ENCODE measurements around the gene CALR.
A peak's percentile ranks its signal among the peaks of the same experiment; 100 is the strongest.
"Not testable (repeated sequence)": the region's sequence is repeated elsewhere in the genome, so short reads cannot be mapped to it uniquely, and the experiment has no call there.

Gene CALR

GRCh38 chr19:12953799-12954611, 15.6 kb downstream of the CALR start:
- DNase-seq, result peak; percentile 97

GRCh38 chr19:12954612-12954962, 16.2 kb downstream of the CALR start:
- no peak for DNase-seq

DNA sequence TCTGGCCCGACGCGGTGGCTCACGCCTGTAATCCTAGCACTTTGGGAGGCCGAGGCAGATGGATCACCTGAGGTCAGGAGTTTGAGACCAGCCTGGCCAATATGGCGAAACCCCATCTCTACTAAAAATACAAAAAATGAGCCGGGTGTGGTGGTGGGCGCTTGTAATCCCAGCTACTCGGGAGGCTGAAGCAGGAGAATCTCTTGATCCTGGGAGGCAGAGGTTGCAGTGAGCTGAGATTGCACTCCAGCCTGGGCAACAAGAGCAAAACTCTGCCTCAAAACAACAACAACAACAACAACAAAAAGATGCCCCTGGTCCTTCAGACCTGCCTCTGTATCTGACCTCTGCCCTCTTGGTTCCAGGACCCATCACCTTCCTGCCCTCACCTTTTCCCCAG, 17.2 kb downstream of the CALR start:
- not testable (repeated sequence) for DNase-seq

DNA sequence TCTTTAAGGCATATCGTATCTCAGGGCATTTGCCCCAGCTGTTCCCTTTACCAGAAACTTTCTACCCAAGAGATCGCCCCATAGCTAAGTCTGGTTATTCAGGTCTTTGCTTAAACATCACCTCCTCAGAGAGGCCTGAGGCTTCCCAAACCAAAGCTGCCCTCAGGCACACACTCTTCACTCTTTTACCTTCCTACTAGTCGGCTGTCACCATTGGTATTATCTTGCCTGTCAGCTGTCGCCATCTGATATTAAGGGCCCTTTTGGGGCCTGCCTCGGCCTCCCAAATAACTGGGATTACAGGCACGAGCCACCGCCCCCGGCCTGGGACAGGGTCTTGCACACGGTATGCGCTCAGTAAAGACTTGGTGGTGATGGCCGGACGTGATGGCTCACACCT, 17.6 kb downstream of the CALR start:
- no peak for DNase-seq

GRCh38 chr19:12956446-12957388, 18.3 kb downstream of the CALR start, which contains the start of gene GADD45GIP1:
Gene GADD45GIP1, minus strand, starts transcription at chr19:12957223. Its CDS starts 11 bp downstream, at chr19:12957212.
- DNase-seq, result peak; percentile 92

- DNase-seq, result not testable (repeated sequence)
These were observed 19.1 kb downstream of the CALR start for GRCh38 chr19:12957389-12957952.

DNA sequence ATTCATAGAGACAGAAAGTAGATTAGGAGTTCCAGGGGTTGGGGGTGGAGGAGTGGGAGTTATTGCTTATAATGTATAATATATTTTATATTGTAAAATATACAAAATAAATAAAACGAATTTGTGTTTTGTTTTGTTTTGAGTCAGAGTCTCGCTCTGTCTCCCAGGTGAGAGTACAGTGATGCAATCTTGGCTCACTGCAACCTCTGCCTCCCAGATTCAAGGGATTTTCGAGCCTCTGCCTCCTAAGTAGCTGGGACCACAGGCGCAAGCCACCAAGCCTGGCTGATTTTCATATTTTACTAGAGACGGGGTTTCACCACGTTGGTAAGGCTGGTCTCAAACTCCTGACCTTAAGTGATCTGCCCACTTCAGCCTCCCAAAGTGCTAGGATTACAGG, 21.1 kb downstream of the CALR start:
- DNase-seq, result no peak

- peak; percentile 93 for DNase-seq
These were observed 26.8 kb downstream of the CALR start for GRCh38 chr19:12965017-12965811.

DNA sequence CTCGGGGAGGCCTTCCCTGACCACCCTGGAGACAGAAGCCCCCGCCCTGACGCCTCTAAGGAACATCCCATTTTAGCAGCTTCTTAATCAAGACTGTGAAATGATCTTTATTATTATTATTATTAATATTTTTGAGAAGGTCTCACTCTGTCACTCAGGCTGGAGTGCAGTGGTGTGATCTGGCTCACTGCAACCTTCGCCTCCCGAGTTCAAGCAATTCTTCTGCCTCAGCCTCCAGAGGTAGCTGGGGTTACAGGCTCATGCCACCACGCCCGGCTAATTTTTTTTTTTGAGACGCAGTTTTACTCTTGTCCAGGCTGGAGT, 27.4 kb downstream of the CALR start:
- no peak for DNase-seq

DNA sequence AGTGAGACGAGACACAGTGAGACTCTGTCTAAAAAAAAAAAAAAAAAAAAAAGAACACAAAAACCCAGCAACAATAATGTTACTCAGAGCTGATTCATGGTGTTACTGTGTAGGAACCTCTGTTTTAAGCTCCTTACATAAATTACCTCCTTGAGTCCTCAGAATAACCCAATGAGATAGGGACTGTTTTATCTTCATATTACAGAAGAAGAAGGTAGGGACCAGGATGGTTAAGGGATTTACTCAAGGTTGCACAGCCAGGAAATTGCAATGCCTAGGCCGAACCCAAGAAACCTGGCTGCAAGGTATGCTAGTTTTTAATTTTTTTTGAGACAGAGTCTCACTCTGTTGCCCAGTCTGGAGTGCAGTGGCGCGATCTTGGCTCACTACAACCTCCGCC, 29.5 kb downstream of the CALR start:
- DNase-seq, result no peak

DNA sequence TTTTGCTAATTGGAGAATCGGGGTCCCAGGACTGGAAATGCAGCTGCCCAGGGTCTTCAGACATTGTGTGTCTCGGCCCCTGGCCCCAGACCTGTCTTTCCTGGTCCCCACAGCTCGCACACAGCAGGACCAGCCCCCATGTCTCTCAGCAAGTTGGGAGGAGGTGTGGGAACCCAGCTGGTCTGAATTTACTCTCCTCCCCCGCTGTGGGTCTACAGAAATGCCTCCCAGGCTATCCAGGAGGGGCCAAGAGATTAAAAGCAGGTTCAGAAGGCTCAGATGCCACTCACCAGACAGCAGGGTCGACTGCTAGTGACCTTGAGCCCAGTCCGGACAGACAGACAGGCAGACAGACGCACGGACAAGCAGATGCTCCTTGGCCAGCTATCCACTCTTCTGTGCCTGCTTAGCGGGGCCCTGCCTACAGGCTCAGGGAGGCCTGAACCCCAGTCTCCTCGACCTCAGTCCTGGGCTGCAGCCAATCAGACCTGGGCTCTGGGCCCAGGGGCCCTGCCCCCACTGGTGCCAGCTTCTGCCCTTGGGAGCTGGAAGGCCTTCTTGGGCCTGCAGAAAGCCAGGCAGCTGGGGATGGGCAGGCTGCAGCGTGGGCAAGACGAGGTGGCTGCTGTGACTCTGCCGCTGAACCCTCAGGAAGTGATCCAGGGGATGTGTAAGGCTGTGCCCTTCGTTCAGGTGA, 31.0 kb downstream of the CALR start, which contains the start of gene DAND5:
TSS of gene DAND5 (plus strand) at position 285 of the 697 bp plus-strand sequence. CDS start at position 370, 85 bp downstream.
- peak; percentile 78 for DNase-seq

DNA sequence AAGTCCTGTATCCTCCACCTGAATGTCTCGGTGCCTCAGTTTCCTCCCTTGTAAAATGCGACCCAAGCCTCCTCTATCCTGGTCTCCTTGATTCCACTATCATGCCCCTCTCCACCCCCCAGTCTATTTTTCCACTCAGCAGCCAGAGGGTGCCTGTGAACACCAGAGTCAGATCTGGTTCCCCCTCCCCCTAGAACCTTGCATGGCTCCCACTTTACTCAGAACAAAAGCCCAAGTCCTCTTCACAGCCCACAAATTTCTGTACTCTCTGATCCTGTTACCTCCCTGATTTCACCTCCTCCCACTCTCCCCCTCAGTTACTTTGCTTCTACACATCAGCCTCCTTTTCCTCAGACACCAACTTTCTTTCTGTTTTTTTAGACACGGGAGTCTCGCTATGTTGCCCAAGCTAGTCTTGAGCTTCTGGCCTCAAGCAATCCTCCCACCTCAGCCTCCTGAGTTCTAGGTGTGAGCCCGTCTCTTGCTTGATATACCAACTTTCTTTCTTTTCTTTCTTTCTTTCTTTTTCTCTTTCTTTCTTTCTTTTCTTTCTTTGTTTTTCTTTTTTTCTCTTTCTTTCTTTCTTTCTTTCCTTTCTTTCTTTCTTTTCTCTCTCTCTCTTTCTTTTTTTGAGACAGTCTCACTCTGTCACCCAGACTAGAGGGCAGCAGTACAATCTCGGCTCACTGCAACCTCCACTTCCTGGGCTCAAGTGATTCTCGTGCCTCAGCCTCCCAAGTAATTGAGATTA, 31.8 kb downstream of the CALR start:
- DNase-seq, result no peak

GRCh38 chr19:12973236-12973635, 34.8 kb downstream of the CALR start:
- DNase-seq, result no peak

DNA sequence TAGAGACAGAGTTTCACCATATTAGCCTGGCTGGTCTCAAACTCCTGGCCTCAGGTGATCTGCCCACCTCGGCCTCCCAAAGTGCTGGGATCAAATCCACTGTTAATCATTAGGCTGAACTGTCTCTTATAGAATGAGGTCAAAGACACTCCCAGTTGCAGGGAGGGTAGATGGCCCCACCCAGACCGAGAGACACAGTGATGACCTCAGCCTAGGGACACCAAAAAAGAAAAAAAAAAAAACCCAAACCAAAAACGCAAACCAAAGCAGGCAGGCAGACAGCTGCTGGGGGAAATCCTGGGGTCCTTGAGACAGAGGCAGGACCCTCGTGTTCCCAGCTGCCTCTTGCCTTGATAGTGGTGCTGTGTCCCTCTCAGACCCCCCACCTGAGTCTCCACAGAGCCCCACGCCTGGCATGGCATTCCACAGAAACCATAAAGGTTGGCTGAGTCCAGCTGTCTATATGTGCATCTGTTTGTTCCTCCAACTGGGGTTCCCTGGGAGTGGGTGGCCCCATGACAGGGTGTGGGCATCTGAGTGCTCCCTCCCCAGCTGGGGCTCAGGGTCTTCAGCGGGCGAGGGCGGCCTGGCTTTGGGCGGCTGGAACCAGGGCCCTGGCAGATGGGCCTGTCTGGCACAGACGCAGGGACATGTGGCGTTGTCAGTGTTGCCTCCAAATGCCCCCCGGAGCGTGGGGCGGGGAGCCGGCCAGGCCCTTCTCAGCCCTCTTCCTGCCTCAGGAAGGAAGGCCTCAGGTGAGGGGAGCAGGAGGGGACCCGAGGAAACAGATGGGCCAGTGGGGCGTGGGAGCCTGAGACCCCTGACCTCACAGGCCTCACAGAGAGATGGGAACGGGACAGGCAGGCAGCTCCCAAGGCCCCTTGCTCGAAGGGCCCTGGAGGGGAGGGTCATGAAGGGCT, 36.2 kb downstream of the CALR start:
- DNase-seq, result peak; percentile 47

DNA sequence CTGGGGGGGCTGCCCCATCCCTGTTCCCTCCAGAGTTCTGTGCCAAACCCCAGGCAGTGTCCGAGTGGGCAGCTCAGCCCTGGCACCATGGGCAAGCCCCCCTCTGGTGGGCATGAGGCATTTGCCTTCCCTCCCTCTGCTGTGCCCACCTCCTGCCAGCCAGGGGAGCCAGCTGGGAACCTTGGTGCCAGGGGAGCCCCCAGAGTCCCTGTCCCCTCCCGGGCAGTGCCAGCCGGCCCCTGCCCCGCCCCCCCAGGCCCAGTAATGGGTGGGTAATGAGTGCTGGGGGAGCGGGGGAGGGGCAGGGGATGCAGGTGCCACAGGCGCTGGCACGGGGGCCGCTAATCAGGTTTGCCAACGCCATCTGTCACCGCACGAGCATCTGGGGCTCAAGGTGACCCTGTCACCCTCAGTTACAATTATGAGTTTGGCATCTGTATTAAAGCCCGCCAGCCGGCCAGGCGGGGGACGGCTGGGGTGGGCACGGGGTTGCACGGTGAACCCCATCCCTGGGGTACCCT, 36.9 kb downstream of the CALR start:
- peak; percentile 56 for DNase-seq

DNA sequence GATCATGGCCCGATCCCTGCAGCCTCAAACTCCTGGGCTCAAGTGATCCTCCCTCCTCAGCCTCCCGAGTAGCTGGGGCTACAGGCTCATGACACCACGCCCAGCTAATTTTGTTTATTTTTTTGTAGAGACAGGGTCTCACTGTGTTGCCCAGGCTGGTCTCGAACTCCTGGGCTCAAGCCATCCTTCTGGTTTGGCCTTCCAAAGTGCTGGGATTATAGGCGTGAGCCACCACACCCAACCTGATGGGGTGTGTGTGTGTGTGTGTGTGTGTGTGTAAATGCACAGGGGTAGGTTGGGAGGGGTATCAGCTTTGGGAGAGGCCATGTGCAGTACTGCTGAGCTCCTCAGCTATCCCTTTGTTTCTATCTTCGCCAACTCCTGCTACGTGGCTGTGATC, 37.7 kb downstream of the CALR start:
- DNase-seq, result not testable (repeated sequence)

DNA sequence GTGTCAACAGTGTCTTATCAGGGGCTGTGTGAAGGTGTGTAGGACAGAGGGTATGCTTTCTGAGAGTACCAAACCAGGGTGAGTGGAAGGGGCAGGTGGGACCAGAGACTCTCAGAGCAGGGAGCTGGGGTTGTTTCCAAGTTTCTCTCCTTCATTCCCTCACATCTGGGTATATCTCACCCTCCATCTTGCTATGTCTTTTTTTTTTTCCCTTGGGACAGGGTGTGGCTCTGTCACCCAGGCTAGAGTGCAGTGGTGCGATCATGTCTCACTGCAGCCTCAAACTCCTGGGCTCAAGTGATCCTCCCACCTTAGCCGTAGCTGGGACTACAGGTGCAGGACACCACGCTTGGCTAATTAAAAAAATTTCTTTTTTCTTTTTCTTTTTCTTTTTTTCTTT, 41.6 kb downstream of the CALR start:
- no peak for DNase-seq

GRCh38 chr19:12982648-12983047, 44.2 kb downstream of the CALR start:
- no peak for DNase-seq

DNA sequence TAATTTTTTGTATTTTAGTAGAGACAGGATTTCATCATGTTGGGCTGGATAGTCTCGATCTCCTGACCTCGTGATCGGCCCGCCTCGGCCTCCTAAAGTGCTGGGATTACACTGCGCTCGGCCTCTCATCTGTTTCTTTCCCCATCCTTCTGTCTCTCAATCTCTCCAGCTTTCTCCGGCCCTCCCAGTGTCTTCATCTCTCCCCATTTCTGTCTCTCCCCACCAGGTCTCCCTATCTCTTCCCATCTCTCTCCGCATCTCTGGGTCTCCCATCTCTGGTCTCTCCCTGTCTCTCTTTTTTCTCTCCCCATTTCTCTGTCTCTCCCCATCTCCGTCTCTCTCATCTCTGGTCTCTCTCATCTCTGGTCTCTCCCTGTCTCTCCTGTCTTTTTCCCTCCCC, 44.7 kb downstream of the CALR start:
- no peak for DNase-seq

Data from NCI-H82 (cell line).